H1 (cell line): Measurements from ENCODE around the gene GNAI2. TPM values are rescaled to one million over a fixed set of nuclear protein-coding genes. Genes with fewer than 3 reads are reported as not detected.

ENCODE experiments used
- CTCF ChIA-PET: fragments of 300-600 bp; sonication (Branson Sonifier 250); formaldehyde crosslinking; loops from one replicate; lab custom pipeline; 2021; ENCODE audit not compliant: partially characterized antibody; lab: Charles Lee
- POLR2A ChIA-PET: fragments of 300-600 bp; sonication (Branson Sonifier 250); formaldehyde crosslinking; loops from one replicate; lab custom pipeline; 2021; ENCODE audit warnings: inconsistent platforms; ENCODE audit not compliant: partially characterized antibody; lab: Charles Lee
- DNase-seq, 2 experiments: peaks; one replicate each; pipeline versions ENCODE4 v3.0.0 to v3.0.0-alpha.2; 2010 to 2022; ENCODE audit warnings: low spot score in 2 of 2, low read depth in 1 of 2, mixed read lengths in 1 of 2
- FAIRE-seq: peaks from 2 replicates; lab custom pipeline; 2011; peaks lifted over from hg19 to GRCh38; lab: Jason Lieb, UNC
- H2AFZ ChIP-seq: 2 replicates; pipeline ENCODE4 v1.8.1; 2012; ENCODE audit warnings: low read length, inconsistent platforms
- H2AK5ac ChIP-seq: 2 replicates; pipeline ENCODE4 v1.6.1; 2013; ENCODE audit warnings: low read depth, low read length
- H2BK120ac ChIP-seq: replicated peaks from 2 replicates; pipeline ENCODE3; 2013; ENCODE audit warnings: low read depth, low read length, inconsistent platforms
- H2BK12ac ChIP-seq: 2 replicates; pipeline ENCODE4 v1.6.1; 2013; ENCODE audit warnings: low read depth, low read length
- H2BK15ac ChIP-seq: 2 replicates; pipeline ENCODE4 v1.6.1; 2013; ENCODE audit warnings: low read length
- H2BK20ac ChIP-seq: 2 replicates; pipeline ENCODE4 v1.6.1; 2013; ENCODE audit warnings: low read length
- H2BK5ac ChIP-seq: 2 replicates; pipeline ENCODE4 v1.6.1; 2013; ENCODE audit warnings: low read depth, low read length
- H3K14ac ChIP-seq: 2 replicates; pipeline ENCODE4 v1.6.1; 2013; ENCODE audit warnings: inconsistent platforms; ENCODE audit not compliant: insufficient read length
- H3K18ac ChIP-seq: 2 replicates; pipeline ENCODE4 v1.6.1; 2013; ENCODE audit warnings: low read length; ENCODE audit errors: extremely low read depth
- H3K23ac ChIP-seq: 2 replicates; pipeline ENCODE4 v1.6.1; 2013; ENCODE audit warnings: inconsistent platforms; ENCODE audit not compliant: insufficient read length
- H3K23me2 ChIP-seq: 2 replicates; pipeline ENCODE4 v1.6.1; 2013; ENCODE audit warnings: low read depth, low read length
- H3K27ac ChIP-seq: 2 replicates; pipeline ENCODE4 v1.6.1; 2011; ENCODE audit warnings: low read depth, low read length, inconsistent platforms
- H3K27me3 ChIP-seq, 4 experiments: replicated peaks in 1 of 4; 1 replicate in 1 of 4; 2 replicates in 3 of 4; pipeline versions ENCODE4 v1.6.1 to v1.8.1; 2011 to 2013; ENCODE audit warnings: low read length in 3 of 4, mild to moderate bottlenecking in 3 of 4, inconsistent platforms in 2 of 4, mixed read lengths in 2 of 4, moderate library complexity in 1 of 4; ENCODE audit not compliant: control insufficient read depth in 3 of 4, insufficient read depth in 3 of 4; ENCODE audit errors: extremely low read depth in 1 of 4
- H3K36me3 ChIP-seq, 4 experiments: 2 replicates each; pipeline versions ENCODE4 v1.6.1 to v1.8.1; 2011 to 2013; ENCODE audit warnings: mild to moderate bottlenecking in 4 of 4, low read length in 3 of 4, moderate library complexity in 2 of 4, control low read depth in 1 of 4, inconsistent platforms in 1 of 4; ENCODE audit not compliant: insufficient read depth in 4 of 4, control insufficient read depth in 2 of 4
- H3K4ac ChIP-seq: replicated peaks from 2 replicates; pipeline ENCODE3; 2013; ENCODE audit warnings: low read length, low read depth, mixed read lengths, inconsistent platforms; ENCODE audit not compliant: insufficient read length
- H3K4me1 ChIP-seq, 4 experiments: replicated peaks in 1 of 4; 1 replicate in 1 of 4; 2 replicates in 3 of 4; pipeline versions ENCODE4 v1.6.1 to v1.8.1; 2011 to 2013; ENCODE audit warnings: low read length in 3 of 4, inconsistent platforms in 2 of 4, mixed read lengths in 1 of 4; ENCODE audit not compliant: insufficient read depth in 4 of 4, control insufficient read depth in 3 of 4
- H3K4me2 ChIP-seq, 2 experiments: 2 replicates each; pipeline versions ENCODE4 v1.6.1 to v1.8.1; 2011 to 2013; ENCODE audit warnings: low read depth in 2 of 2, low read length in 2 of 2, control low read depth in 1 of 2, inconsistent platforms in 1 of 2, mild to moderate bottlenecking in 1 of 2; ENCODE audit not compliant: insufficient read depth in 1 of 2
- H3K4me3 ChIP-seq, 4 experiments: fragments of 200-600, 300-600 bp in 1 of 4; sonication (generic), shearing (Covaris generic), sonication (Bioruptor Twin) in 1 of 4; 2 replicates each; pipeline versions ENCODE4 v1.5.1 to v1.8.1; 2011 to 2016; ENCODE audit warnings: low read length in 4 of 4, low read depth in 3 of 4, control low read depth in 2 of 4, inconsistent platforms in 2 of 4, mild to moderate bottlenecking in 2 of 4, mixed read lengths in 1 of 4, moderate library complexity in 1 of 4; ENCODE audit not compliant: insufficient read depth in 2 of 4; ENCODE audit errors: extremely low read depth in 1 of 4
- H3K56ac ChIP-seq: replicated peaks from 2 replicates; pipeline ENCODE3; 2013; ENCODE audit warnings: low read depth, mild to moderate bottlenecking, mixed read lengths, low read length, inconsistent platforms; ENCODE audit not compliant: insufficient read length
- H3K79me1 ChIP-seq: 2 replicates; pipeline ENCODE4 v1.6.1; 2013; ENCODE audit warnings: low read depth, low read length, control low read depth
- H3K79me2 ChIP-seq, 2 experiments: 2 replicates each; pipeline versions ENCODE4 v1.6.1 to v1.8.1; 2012 to 2013; ENCODE audit warnings: low read length in 2 of 2, mild to moderate bottlenecking in 2 of 2, inconsistent platforms in 1 of 2; ENCODE audit not compliant: insufficient read depth in 2 of 2, control insufficient read depth in 1 of 2
- H3K9ac ChIP-seq, 4 experiments: replicated peaks in 1 of 4; 1 replicate in 1 of 4; 2 replicates in 3 of 4; pipeline versions ENCODE4 v1.6.1 to v1.8.1; 2011 to 2013; ENCODE audit warnings: low read depth in 3 of 4, low read length in 3 of 4, control low read depth in 2 of 4, mild to moderate bottlenecking in 2 of 4, moderate library complexity in 2 of 4, inconsistent platforms in 1 of 4; ENCODE audit errors: extremely low read depth in 1 of 4
- H3K9me3 ChIP-seq, 2 experiments: 2 replicates each; pipeline versions ENCODE4 v1.6.1 to v1.8.1; 2012 to 2013; ENCODE audit warnings: mild to moderate bottlenecking in 2 of 2, moderate library complexity in 2 of 2, control low read depth in 1 of 2, inconsistent platforms in 1 of 2, low read depth in 1 of 2, low read length in 1 of 2, mixed read lengths in 1 of 2; ENCODE audit not compliant: insufficient read depth in 2 of 2
- H4K20me1 ChIP-seq, 2 experiments: replicated peaks in 1 of 2; 2 replicates each; pipeline versions ENCODE3 to v1.8.1; 2011 to 2013; ENCODE audit warnings: inconsistent platforms in 2 of 2, low read length in 2 of 2, mild to moderate bottlenecking in 1 of 2; ENCODE audit not compliant: insufficient read depth in 2 of 2, control insufficient read depth in 1 of 2
- H4K5ac ChIP-seq: 2 replicates; pipeline ENCODE4 v1.6.1; 2013; ENCODE audit warnings: low read length, low read depth, mixed read lengths, inconsistent platforms; ENCODE audit not compliant: insufficient read length
- H4K8ac ChIP-seq: 2 replicates; pipeline ENCODE4 v1.8.0; 2013; ENCODE audit warnings: mild to moderate bottlenecking, moderate library complexity, low read length, inconsistent platforms; ENCODE audit not compliant: insufficient read depth; ENCODE audit errors: extremely low read depth
- H4K91ac ChIP-seq: replicated peaks from 2 replicates; pipeline ENCODE3; 2013; ENCODE audit warnings: low read length, mixed read lengths, inconsistent platforms; ENCODE audit not compliant: insufficient read length
- BRCA1 ChIP-seq: IDR thresholded peaks from 2 replicates; pipeline ENCODE4 v1.6.1; 2012; ENCODE audit warnings: low read depth, low read length, improper control_type of control experiment
- CREB1 ChIP-seq: IDR thresholded peaks from 2 replicates; pipeline ENCODE4 v1.6.1; 2012; ENCODE audit warnings: inconsistent platforms
- KDM4A ChIP-seq: IDR thresholded peaks from one replicate; pipeline ENCODE4 v1.7.1; 2012; ENCODE audit warnings: low read depth, mild to moderate bottlenecking, moderate library complexity, low read length, inconsistent platforms; ENCODE audit not compliant: severe bottlenecking
- TAF1 ChIP-seq: IDR thresholded peaks from 2 replicates; pipeline ENCODE4 v1.6.1; 2011; ENCODE audit warnings: mild to moderate bottlenecking, low read depth, low read length
- TEAD4 ChIP-seq: IDR thresholded peaks from 2 replicates; pipeline ENCODE4 v1.6.1; 2012; ENCODE audit warnings: low read depth, low read length, inconsistent platforms, mixed read lengths
- YY1 ChIP-seq: IDR thresholded peaks from 2 replicates; pipeline ENCODE4 v1.6.1; 2011; ENCODE audit warnings: low read depth, mild to moderate bottlenecking, low read length
- WGBS, 2 experiments: shearing (Covaris generic) in 1 of 2; methylation state at CpG; one replicate each; pipeline versions ENCODE4 v1.1.6 to v1.1.7; 2013 to 2015; ENCODE audit warnings: low lambda C conversion rate in 2 of 2, mixed read lengths in 2 of 2, inconsistent platforms in 1 of 2, low coverage in 1 of 2, missing lambda C conversion rate in 1 of 2; ENCODE audit not compliant: insufficient replicate concordance in 2 of 2, insufficient coverage in 1 of 2, insufficient read length in 1 of 2; ENCODE audit errors: extremely low coverage in 1 of 2, missing lambda C conversion rate in 1 of 2; 5-methylcytosine and 5-hydroxymethylcytosine counted together
- polyA plus RNA-seq, 7 experiments: library from polyadenylated mRNA; depleted of rRNA in 3 of 7; stranded (reverse) in 5 of 7; unstranded in 2 of 7; fragments of >200 nt in 5 of 7; fragments of 200-250 nt in 2 of 7; gene quantifications; 1 replicate in 5 of 7; 2 replicates in 1 of 7; 4 replicates in 1 of 7; pipeline versions ENCODE4 v1.2.1 to v1.2.3, GENCODE V29; 2011 to 2013; ENCODE audit warnings: missing spikeins in 2 of 7, mixed read lengths in 2 of 7
- total RNA-seq: library from RNA; stranded (reverse); fragmentation: NEBNext Ultra II Directional; extraction: Animal tissue kit (Norgen Biotek cat#: 25700); gene quantifications from 2 replicates; pipeline ENCODE4 v1.2.1, GENCODE V29; 2021
- TF ChIP-seq, protein P1 (sequence below): IDR thresholded peaks from 2 replicates; pipeline ENCODE4 v1.6.1; 2012; ENCODE audit warnings: inconsistent platforms
- TF ChIP-seq, protein P2 (sequence below): IDR thresholded peaks from 2 replicates; pipeline ENCODE4 v1.6.1; 2012; ENCODE audit warnings: inconsistent platforms

Gene GNAI2
- total and polyA plus RNA-seq, 2 of the 8 experiments (the other 6 are each of a cell fraction or from before 2014, with no cell fraction given), result 168 to 539 TPM

DNA sequence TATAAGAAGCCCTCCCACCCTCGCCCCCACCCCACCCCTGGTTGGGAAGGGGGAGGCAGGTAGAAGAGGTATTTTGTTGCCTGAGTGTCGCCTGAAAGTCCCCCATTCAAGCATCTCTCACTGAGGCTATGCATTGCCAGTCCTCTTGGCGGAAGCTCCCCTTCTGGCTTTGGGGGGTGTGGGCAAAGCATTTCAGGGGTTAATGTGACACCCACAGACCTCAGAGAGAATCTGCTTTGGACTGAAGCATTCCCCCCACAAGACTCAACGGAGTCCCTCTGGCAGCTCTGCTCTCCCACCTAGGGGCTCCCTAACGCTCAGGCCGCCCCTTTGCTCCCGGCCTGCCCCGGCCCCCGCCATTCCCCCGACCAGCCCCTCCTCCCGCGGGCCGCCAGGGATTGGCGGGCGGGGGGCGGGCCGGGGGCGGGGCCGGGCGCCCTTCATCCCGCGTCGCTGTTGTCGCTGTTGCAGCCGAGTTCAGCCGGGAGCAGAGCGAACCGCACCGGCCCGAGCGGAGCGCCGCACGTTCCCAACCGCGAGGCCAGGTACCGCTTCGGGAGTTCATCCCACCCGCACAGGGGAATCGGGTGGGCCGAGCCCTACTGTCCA lies 31.1 kb upstream of the GNAI2 start, which contains the start of gene SLC38A3:
SLC38A3 (plus strand) TSS at position 468 of the 609 bp plus-strand sequence. CDS start 8,929 bp downstream, outside the sequence.
- Histone ChIP-seq H3K79me2 (no peaks in the 10 kb centered on the region), H3K27me3 (peaks cover 2 to 28% (median 21%) of the 10 kb centered on the region in 4 experiments), H2BK5ac (no peak within 1 kb of the TSS), H2BK12ac (0 out of 2 replicates have a peak within 1 kb of the TSS, but pooled peaks have one; percentile 27), H2BK120ac (no peak within 1 kb of the TSS), H3K4me3 (peak within 1 kb of the TSS; percentile 33 to 68 (median 58)), H3K4me1 (peaks cover 0 to 21% (median 8%) of the 10 kb centered on the region in 4 experiments; a peak in 6 of 7 replicates), H3K18ac (peak within 1 kb of the TSS; percentile 81; the same call in 1 of the 2 replicates), H4K20me1 (no peaks in the 10 kb centered on the region), H3K27ac (no peak within 1 kb of the TSS), H3K9me3 (no peaks in the 10 kb centered on the region), H3K9ac (no peak within 1 kb of the TSS), H4K8ac (peak within 1 kb of the TSS; percentile 75), H3K23ac (no peak within 1 kb of the TSS), H3K23me2 (peaks cover 6% of the 10 kb centered on the region), H2BK20ac (no peak within 1 kb of the TSS), H3K14ac (no peak within 1 kb of the TSS), H3K79me1 (no peaks in the 10 kb centered on the region), H2AK5ac (0 out of 2 replicates have a peak within 1 kb of the TSS, but pooled peaks have one; percentile 24), H3K56ac (no peak within 1 kb of the TSS), H2BK15ac (no peak within 1 kb of the TSS), H3K4ac (no peak within 1 kb of the TSS), H2AFZ (peak within 1 kb of the TSS; percentile 99), H3K36me3 (no peaks in the 10 kb centered on the region), H4K91ac (no peak within 1 kb of the TSS), H3K4me2 (peak within 1 kb of the TSS; percentile 76 to 99), H4K5ac (no peak within 1 kb of the TSS)
- peak in 1 of 2 experiments; percentile 82 for DNase-seq
- CTCF ChIA-PET, result interaction anchor here (0.6 to 48.1 kb wide), 6 partner anchors 16 to 142 kb away, joined by 3 to 2149 read pairs (median 296); partner anchors contain the start of genes GNAI2, GNAT1, LSMEM2 and SEMA3B
- POLR2A ChIA-PET, result interaction anchor here (0.8 to 3.0 kb wide), 7 partner anchors 10 to 79 kb away, joined by 3 to 16 read pairs (median 4); no protein-coding TSS in a partner anchor
- WGBS, 2 experiments, result 11% methylated on average over 3 of the region's 41 CpGs; no CpG with 5 or more reads in 1 of the 2 experiments
- TF ChIP-seq, protein P1, sequence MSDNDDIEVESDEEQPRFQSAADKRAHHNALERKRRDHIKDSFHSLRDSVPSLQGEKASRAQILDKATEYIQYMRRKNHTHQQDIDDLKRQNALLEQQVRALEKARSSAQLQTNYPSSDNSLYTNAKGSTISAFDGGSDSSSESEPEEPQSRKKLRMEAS, result peak; percentile 37; the same call in 1 of the 2 replicates
- no peak for TF ChIP-seq TEAD4
- TF ChIP-seq TAF1, result 0 out of 2 replicates have a peak, but pooled peaks have one; percentile 33
- no peak; the same call in 1 of the 2 replicates for TF ChIP-seq CREB1
- TF ChIP-seq KDM4A, result peak; percentile 81
- TF ChIP-seq YY1, result no peak
- TF ChIP-seq BRCA1, result no peak
- TF ChIP-seq, protein P2, sequence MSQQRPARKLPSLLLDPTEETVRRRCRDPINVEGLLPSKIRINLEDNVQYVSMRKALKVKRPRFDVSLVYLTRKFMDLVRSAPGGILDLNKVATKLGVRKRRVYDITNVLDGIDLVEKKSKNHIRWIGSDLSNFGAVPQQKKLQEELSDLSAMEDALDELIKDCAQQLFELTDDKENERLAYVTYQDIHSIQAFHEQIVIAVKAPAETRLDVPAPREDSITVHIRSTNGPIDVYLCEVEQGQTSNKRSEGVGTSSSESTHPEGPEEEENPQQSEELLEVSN, result peak; percentile 54; the same call in 1 of the 2 replicates
- FAIRE-seq, result no peak
